Uterus (tissue), 4 donors: Measurements from ENCODE around the gene GYPC. TPM values are rescaled to one million over a fixed set of nuclear protein-coding genes. Genes with fewer than 3 reads are reported as not detected.

Source experiments
- DNase-seq, 2 donors: peaks; one replicate each; pipeline ENCODE4 v3.0.0-alpha.2; 2019 to 2020
- H3K27ac ChIP-seq, 2 donors: fragments of 200-600 bp; sonication (generic); 1 replicate in 1 of 2; 2 replicates in 1 of 2; pipeline ENCODE4 v1.5.1; 2016 to 2018
- H3K27me3 ChIP-seq, 2 donors: fragments of 200-600 bp; sonication (generic); one replicate each; pipeline ENCODE4 v1.5.1; 2018 to 2019; ENCODE audit warnings: control low read depth in 1 of 2
- H3K36me3 ChIP-seq, 2 donors: fragments of 200-600 bp; sonication (generic); one replicate each; pipeline ENCODE4 v1.5.1; 2019; ENCODE audit warnings: control low read depth in 1 of 2
- H3K4me1 ChIP-seq, 2 donors: fragments of 200-600 bp; sonication (generic); one replicate each; pipeline ENCODE4 v1.5.1; 2018 to 2019; ENCODE audit warnings: control low read depth in 1 of 2
- H3K4me3 ChIP-seq, 2 donors: fragments of 200-600 bp; sonication (generic); 1 replicate in 1 of 2; 2 replicates in 1 of 2; pipeline ENCODE4 v1.5.1; 2018 to 2019; ENCODE audit warnings: mild to moderate bottlenecking in 1 of 2
- H3K9me3 ChIP-seq, 2 donors: fragments of 200-600 bp; sonication (generic); one replicate each; pipeline ENCODE4 v1.5.1; 2019; ENCODE audit warnings: control low read depth in 1 of 2
- POLR2A ChIP-seq, 2 donors: fragments of 450-650 bp; IDR thresholded peaks; one replicate each; pipeline ENCODE4 v1.6.1; 2016; ENCODE audit warnings: antibody characterized with exemption in 2 of 2, mild to moderate bottlenecking in 1 of 2, moderate library complexity in 1 of 2
- intact Hi-C: fragments of 100-400 bp; cut with DNase I; formaldehyde crosslinking; loops from one replicate; pipeline ENCODE4 v1.15.1; 2023; ENCODE audit warnings: low total_unique reads
- total RNA-seq, 4 donors: library from RNA; depleted of rRNA in 3 of 4; stranded (reverse); fragments of >200 nt in 3 of 4; gene quantifications; one replicate each; pipeline versions ENCODE4 v1.1.0 to v1.2.4, GENCODE V29; 2014 to 2023
- TF ChIP-seq, protein P1 (sequence below), 4 experiments: fragments of 200-600 bp in 2 of 4; fragments of 450-650 bp in 2 of 4; sonication (generic) in 2 of 4; IDR thresholded peaks; one replicate each; pipeline ENCODE4 v1.5.1; 2016 to 2019; ENCODE audit warnings: antibody characterized with exemption in 4 of 4, mild to moderate bottlenecking in 2 of 4, moderate library complexity in 1 of 4
- donor health status: DM: yes; HTN: yes; CAD: no.

GYPC gene
- total RNA-seq, 4 donors from 2014 or later, result 35.1 to 75.0 (median 57.8) TPM

DNA sequence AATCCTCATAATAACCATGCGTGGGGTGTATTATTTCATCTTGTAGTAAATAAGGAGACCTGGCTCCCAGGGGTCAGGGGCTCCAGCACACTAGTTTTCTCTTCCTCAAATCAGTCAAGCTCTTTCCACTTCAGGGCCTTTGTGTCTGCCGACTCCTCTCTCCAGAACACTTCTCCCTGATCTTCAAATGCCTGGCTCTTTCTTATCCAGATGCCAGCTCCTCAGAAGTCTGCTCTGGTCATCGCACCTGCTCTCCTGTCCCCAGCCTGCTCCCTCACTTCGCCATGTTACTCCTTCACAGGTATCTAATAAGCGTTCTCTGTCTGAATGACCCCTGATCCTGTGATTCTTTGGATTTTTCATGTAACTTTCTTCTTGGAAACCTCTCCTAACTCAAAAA is 62.0 kb downstream of the GYPC start:
- no peak for DNase-seq
- Histone ChIP-seq H3K27ac (no peak overlapping the region), H3K4me1 (no peaks in the 10 kb centered on the region), H3K36me3 (no peaks in the 10 kb centered on the region), H3K9me3 (no peaks in the 10 kb centered on the region), H3K27me3 (no peaks in the 10 kb centered on the region), H3K4me3 (no peak overlapping the region)
- intact Hi-C loops, result no loop called here
- TF ChIP-seq POLR2A (IDR thresholded peaks at IDR 0.05), result no peak
- TF ChIP-seq, protein P1, sequence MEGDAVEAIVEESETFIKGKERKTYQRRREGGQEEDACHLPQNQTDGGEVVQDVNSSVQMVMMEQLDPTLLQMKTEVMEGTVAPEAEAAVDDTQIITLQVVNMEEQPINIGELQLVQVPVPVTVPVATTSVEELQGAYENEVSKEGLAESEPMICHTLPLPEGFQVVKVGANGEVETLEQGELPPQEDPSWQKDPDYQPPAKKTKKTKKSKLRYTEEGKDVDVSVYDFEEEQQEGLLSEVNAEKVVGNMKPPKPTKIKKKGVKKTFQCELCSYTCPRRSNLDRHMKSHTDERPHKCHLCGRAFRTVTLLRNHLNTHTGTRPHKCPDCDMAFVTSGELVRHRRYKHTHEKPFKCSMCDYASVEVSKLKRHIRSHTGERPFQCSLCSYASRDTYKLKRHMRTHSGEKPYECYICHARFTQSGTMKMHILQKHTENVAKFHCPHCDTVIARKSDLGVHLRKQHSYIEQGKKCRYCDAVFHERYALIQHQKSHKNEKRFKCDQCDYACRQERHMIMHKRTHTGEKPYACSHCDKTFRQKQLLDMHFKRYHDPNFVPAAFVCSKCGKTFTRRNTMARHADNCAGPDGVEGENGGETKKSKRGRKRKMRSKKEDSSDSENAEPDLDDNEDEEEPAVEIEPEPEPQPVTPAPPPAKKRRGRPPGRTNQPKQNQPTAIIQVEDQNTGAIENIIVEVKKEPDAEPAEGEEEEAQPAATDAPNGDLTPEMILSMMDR (IDR thresholded peaks at IDR 0.05), result no peak

DNA sequence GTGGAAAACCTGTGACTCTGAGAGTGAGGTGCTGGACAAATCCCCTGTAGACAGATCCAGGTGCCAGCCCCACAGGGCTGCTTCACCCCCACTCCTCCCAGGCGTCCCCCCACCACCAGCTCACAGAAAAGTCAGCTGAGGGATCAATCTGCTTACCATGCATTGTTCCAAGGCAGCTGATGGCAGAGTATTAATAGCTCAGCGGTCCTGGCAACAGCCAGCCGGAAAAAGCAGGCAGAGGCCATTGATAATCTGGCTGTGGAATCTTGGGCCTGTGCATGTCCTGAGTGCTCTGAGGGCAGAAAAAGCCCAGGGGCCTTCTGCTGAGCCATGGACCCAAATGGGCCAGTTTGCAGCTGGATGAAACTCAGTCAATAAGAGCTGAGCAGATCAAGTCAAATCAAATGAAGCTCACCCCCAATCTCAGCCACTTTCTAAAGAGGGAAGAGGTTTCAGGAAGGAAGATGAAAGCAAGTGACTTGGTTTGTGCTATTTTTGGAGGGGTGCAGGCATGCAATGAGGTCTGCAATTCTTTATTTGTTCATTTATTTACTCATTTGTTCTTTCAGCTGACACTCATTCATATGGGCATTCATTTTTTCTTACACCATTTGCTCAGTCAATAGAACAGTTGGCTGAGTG is 63.4 kb downstream of the GYPC start:
- Histone ChIP-seq H3K4me1 (no peaks in the 10 kb centered on the region), H3K4me3 (no peak overlapping the region), H3K36me3 (no peaks in the 10 kb centered on the region), H3K9me3 (peaks cover 0 to 3% of the 10 kb centered on the region in 2 donors), H3K27me3 (no peaks in the 10 kb centered on the region), H3K27ac (no peak overlapping the region)
- intact Hi-C loops, result no loop called here
- no peak for DNase-seq
- no peak for TF ChIP-seq POLR2A (IDR thresholded peaks at IDR 0.05)
- TF ChIP-seq, protein P1 (IDR thresholded peaks at IDR 0.05), result no peak

DNA sequence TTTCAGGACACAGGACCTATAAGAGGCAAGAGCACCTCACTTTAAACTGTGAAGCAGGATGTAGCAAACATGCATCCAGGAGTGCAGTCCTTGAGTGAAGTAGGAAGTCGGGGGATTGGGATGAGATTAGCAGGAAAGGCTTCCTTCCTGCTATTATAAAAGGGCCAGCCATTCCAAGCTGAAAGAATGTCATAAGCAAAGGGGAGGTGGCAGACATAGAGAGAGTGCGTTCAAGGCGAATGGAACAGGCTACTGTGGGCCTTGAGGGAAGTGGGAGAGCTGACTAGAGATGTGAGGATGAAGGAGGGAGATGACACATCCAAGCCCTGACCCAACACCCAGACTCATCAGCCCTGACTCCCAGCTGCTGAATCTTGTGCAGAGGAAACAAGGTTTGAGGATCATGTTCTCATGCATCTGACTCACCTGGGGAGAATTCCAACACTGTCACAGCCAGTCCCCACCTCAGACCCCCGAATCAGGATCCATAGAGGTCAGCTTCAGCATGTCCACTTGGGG is 63.9 kb downstream of the GYPC start:
- Histone ChIP-seq H3K27ac (no peak overlapping the region), H3K36me3 (no peaks in the 10 kb centered on the region), H3K4me3 (no peak overlapping the region), H3K4me1 (no peaks in the 10 kb centered on the region), H3K9me3 (peaks cover 0 to 7% of the 10 kb centered on the region in 2 donors), H3K27me3 (no peaks in the 10 kb centered on the region)
- TF ChIP-seq, protein P1 (IDR thresholded peaks at IDR 0.05), result no peak
- no peak for TF ChIP-seq POLR2A (IDR thresholded peaks at IDR 0.05)
- no peak for DNase-seq
- intact Hi-C loops, result no loop called here

GRCh38 chr2:126720638-126721037 is 64.7 kb downstream of the GYPC start:
- TF ChIP-seq POLR2A (IDR thresholded peaks at IDR 0.05), result no peak
- TF ChIP-seq, protein P1 (IDR thresholded peaks at IDR 0.05), result no peak
- H3K27me3 ChIP-seq, result no peaks in the 10 kb centered on the region
- no peaks in the 10 kb centered on the region for H3K4me1 ChIP-seq
- intact Hi-C loops, result no loop called here
- H3K4me3 ChIP-seq, result no peak overlapping the region
- H3K36me3 ChIP-seq, result no peaks in the 10 kb centered on the region
- no peak overlapping the region for H3K27ac ChIP-seq
- DNase-seq, result no peak
- peaks cover 0 to 13% of the 10 kb centered on the region in 2 donors for H3K9me3 ChIP-seq

- no peak overlapping the region for H3K4me3 ChIP-seq
- intact Hi-C loops, result no loop called here
Observed at GRCh38 chr2:126722081-126722480, 66.1 kb downstream of the GYPC start.

More at GRCh38 chr2:126722081-126722480, 66.1 kb downstream of the GYPC start:
- H3K36me3 ChIP-seq, result no peaks in the 10 kb centered on the region
- peaks cover 0 to 14% of the 10 kb centered on the region in 2 donors for H3K9me3 ChIP-seq
- no peak for DNase-seq
- no peak overlapping the region for H3K27ac ChIP-seq
- H3K27me3 ChIP-seq, result no peaks in the 10 kb centered on the region
- H3K4me1 ChIP-seq, result no peaks in the 10 kb centered on the region
- TF ChIP-seq, protein P1 (IDR thresholded peaks at IDR 0.05), result no peak
- TF ChIP-seq POLR2A (IDR thresholded peaks at IDR 0.05), result no peak
